Upper lobe of left lung (tissue), 4 donors: Measurements from ENCODE around the gene SGPL1.

Experiments used
- EP300 ChIP-seq, 4 donors: sonication (generic); formaldehyde crosslinking; IDR thresholded peaks; one replicate each; pipeline ENCODE4 v1.5.1; 2017; ENCODE audit warnings: antibody characterized with exemption in 4 of 4, control low read depth in 2 of 4
- POLR2A ChIP-seq, 4 donors: fragments of 450-650 bp; IDR thresholded peaks; one replicate each; pipeline ENCODE4 v1.5.1; 2016 to 2017; ENCODE audit warnings: antibody characterized with exemption in 4 of 4, mild to moderate bottlenecking in 2 of 4
- TF ChIP-seq, protein P1 (sequence below), 6 experiments: fragments of 450-650 bp in 4 of 6; fragments of 200-600 bp in 2 of 6; sonication (generic) in 2 of 6; IDR thresholded peaks; one replicate each; pipeline ENCODE4 v1.5.1; 2016 to 2019; ENCODE audit warnings: antibody characterized with exemption in 6 of 6

DNA sequence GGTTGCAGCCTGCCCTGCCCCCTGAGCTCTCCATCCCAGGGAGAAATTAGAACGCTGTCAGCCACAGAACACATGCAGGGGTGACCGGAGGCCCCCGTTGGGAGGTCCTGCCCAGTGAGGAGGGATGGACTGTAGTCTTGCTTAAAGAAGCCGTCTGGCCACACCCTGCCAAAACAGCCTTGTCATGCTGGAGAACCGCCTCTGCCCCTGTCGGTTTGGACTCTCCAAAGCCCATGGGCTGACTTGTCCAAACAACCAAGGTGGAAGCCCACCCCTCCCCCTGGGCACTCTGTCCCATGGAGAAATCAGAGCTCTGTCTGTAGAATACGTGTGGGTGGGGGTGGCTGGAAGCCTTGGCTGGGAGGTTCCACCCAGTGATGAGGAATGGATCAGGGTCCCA, 17.9 kb upstream of the SGPL1 start:
- TF ChIP-seq, protein P1, sequence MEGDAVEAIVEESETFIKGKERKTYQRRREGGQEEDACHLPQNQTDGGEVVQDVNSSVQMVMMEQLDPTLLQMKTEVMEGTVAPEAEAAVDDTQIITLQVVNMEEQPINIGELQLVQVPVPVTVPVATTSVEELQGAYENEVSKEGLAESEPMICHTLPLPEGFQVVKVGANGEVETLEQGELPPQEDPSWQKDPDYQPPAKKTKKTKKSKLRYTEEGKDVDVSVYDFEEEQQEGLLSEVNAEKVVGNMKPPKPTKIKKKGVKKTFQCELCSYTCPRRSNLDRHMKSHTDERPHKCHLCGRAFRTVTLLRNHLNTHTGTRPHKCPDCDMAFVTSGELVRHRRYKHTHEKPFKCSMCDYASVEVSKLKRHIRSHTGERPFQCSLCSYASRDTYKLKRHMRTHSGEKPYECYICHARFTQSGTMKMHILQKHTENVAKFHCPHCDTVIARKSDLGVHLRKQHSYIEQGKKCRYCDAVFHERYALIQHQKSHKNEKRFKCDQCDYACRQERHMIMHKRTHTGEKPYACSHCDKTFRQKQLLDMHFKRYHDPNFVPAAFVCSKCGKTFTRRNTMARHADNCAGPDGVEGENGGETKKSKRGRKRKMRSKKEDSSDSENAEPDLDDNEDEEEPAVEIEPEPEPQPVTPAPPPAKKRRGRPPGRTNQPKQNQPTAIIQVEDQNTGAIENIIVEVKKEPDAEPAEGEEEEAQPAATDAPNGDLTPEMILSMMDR (IDR thresholded peaks at IDR 0.05) = no peak
- TF ChIP-seq EP300 (IDR thresholded peaks at IDR 0.05) = no peak
- no peak for TF ChIP-seq POLR2A (IDR thresholded peaks at IDR 0.05)
